HG03571 (cell line): Measurements from ENCODE around the gene SPRYD3.
"Not testable (repeated sequence)": the region's sequence is repeated elsewhere in the genome, so short reads cannot be mapped to it uniquely, and the experiment has no call there.

Experiments
- ATAC-seq: cut with Tn5 transposase; IDR thresholded peaks from one replicate; pipeline ENCODE4 v1.9.1; 2021; ENCODE audit not compliant: unreplicated experiment

Gene SPRYD3

GRCh38 chr12:53051881-53052412 is 27.2 kb downstream of the SPRYD3 start:
- ATAC-seq: no peak

DNA sequence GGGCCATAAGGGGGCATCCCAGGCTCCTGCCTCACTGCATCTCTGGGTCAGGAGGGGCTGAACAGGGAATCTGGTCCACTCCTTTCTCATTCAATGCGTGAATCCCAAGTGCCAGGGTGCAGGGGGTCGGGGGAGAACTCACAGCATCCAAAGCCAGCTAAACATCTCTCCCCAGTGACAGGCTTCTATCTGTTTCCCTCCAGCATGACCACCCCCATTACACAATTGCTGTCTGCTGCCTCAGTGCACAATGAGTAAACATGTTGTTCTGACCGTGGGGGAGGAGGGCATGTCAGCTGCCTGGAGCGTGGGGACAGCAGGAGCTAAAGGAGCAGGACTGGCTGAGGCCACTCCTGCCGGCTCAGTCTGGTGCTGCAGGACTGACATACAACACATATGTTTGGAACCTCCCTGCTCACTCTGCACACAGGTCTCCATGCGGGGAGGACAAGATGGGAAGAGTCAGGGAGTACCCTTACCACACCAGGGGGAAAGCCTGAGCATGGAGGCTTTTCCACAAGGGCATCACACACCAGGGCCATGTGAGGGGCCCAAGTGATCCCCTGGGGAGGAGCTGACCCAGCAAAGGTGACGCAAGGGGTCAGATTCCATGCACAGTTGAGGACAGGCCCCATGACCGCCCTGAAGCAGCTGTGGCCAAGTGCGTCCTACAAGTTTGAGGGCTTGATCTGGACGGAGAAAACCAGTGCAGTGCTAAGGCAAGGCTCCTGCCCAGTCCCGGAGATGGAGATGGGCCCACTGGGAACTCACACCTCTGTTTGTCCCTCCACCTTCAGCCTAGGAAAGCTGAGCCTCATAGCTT is 27.9 kb downstream of the SPRYD3 start:
- ATAC-seq: no peak

- no peak for ATAC-seq
Measured at GRCh38 chr12:53050426-53051057, 28.6 kb downstream of the SPRYD3 start.

- no peak for ATAC-seq
Measured at GRCh38 chr12:53049571-53050318, 29.4 kb downstream of the SPRYD3 start, which contains the start of gene TNS2. Gene TNS2, plus strand, starts transcription at chr12:53050065. Its CDS starts 121 bp downstream, at chr12:53050186.

DNA sequence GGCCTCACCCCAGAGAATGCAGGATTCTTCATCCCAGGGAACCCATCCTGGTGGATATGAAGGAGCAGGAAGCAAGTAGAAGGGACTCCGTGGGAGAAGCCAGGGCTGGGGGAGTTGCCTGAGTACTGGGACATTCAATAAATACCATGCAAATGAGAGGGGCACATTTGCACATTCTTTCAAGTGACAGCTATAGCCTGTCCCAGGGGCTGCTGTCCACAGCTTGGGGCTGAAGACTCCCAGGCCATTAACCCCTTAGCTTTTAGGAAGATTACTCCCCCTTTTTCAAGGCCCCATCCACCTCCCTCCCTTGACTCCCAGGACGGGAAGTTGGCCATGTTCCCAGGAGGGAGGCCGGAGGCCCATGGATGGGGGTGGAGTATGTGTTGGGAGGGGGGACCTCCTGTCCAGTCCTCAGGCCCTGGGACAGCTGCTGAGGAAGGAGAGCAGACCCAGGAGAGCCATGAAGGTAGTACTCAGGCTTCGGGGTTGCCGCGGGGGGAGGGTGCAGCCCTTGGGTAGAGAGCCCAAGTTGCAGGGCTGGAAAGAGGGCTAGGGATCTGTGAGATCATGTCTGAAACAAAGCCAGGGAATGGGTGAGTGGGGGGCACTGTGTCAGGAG is 30.3 kb downstream of the SPRYD3 start:
- ATAC-seq: no peak

DNA sequence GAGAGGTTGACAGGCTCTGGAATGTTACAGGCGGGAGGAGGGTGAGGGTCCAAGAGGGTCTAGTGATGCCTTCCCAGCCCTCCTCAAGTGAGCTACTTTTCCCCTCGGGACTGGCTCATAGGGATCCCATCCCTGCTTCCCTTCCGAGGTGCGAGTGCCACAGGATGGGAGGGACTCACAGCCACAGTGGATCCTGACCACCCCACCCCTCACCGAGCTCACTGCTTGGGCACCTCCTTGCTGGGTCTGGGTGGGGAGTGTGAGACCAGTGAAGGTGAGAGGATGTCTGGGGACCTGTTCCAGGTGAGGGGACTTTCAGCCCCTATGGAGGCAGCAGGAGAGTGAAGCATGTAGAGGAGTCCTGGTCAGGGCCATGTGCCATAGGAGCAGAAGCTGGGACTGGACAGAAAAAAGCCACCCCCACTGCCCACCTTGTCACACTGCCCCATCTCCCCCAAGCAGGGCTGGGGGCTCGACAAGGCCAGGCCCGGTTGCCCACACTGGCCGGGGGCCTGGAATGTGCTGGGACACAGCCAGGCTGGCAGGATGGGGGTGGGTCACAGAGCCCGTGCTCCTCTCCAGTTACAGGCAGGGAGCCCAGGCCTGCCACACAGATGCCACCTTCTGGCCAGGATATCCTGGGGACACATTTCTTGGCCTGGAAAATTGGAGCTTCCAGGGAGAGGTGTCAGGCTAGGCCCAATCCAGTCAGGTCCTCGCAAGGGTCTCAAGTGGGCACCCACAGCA is 31.0 kb downstream of the SPRYD3 start:
- ATAC-seq: no peak

- ATAC-seq: peak; percentile 71
Measured at GRCh38 chr12:53047221-53048032, 31.8 kb downstream of the SPRYD3 start.

DNA sequence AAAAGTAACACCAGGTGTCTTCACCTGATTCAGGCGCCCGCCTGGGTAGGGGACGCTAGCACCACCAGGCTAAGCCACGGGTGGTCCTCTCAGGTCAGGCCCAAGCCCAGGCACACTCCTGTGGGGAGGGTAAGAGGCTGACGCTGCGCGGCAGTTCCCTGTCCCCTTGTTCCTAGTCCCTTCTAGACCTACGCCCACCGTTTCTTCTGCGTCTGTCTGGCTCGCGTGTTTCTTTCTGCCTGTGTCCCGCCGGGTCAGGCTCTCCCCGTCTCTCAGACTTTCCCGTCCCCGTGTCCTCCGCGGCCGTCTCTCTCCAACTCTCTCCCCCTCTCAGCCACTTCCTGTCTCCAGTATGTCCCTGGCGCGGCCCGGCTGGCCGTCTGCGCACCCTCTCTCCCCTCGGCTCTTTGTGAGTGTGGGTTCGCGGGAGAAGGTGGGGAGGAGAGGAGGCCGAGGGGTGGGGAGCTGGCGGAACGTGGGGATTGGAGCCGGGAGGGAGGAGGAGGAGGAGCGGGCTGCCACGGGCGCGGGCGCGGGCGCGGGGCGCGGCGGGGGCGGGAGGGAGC is 32.5 kb downstream of the SPRYD3 start:
- ATAC-seq: peak; percentile 23

DNA sequence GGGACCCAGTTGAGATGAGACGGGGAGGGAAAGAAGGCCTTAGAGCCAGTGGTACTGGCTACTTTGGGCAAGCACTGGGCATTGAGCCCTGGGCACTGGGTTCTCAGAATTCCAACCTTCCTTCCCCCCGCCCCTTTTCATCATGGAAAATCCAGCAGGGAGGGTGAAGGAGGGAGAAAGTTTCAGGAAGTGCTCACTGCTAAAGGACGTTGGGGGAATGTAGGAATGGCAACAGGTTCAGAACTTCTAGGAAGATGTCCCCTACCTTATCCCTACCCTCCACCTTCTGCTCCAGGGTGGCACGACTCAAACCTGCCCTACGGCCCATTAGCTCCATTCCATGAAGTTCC is 33.5 kb downstream of the SPRYD3 start:
- no peak for ATAC-seq

GRCh38 chr12:53044896-53045695 is 34.1 kb downstream of the SPRYD3 start:
- ATAC-seq: no peak

DNA sequence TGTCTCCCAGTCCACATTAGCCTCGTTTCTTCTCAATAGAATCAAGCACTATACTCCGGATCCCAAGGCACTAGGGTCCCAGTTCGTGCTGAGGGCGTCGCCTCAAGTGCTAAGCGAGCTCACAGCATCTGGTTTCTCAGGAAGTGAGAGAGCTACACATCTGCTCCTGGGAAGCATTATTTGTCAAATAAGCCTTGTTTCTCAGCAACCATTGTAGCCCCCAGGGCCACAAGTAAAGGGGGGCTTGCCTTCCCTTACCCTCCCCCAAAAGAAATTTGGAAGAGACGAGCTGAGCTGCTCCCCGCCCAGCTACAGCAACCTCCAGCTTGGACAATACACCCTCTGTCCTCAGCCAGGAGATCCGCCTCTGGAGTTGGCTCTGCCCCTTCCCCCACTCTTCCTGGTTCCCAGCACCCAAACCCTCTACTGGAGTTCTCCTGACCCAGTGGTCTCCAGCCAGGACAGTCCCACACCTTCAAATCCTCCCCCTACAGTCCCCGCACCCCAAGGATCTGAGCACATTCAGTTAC is 35.1 kb downstream of the SPRYD3 start:
- no peak for ATAC-seq

- ATAC-seq: no peak
Measured at GRCh38 chr12:53042607-53043454, 36.4 kb downstream of the SPRYD3 start.

DNA sequence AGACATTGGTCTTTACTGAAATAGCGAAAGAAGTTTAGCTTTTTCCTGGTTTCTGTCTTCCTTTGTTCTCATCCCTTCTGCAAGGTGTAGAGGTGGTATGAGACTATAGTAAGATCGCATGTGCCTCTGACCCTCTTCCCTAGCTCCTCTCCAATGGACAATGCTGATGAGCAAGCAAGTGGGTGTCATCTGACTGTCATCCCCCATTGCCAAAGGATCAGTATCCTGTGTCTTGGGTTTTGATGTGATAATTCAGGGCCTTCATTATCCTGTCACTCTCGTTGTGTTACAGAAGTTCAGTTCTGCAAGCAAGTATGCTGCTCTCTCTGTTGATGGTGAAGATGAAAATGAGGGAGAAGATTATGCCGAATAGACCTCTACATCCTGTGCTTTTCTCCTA is 39.3 kb downstream of the SPRYD3 start:
- ATAC-seq: no peak

DNA sequence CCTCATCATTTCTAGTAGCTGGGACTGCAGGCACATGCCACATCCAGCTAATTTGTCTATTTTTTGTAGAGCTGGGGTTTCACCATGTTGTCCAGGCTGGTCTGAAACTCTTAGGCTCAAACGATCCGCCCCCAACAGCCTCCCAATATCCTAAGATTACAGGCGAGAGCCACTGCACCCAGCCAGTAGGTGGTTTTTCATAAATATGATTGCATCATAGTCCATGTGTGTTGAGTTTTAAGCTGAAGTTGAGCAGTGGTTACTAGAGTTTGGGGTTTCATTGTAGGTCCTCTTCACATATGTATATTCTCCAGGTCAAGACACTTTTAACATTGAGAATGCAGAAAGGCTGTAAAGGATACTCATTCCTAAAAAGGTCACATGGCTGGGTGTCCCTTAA is 42.4 kb downstream of the SPRYD3 start:
- ATAC-seq: no peak

DNA sequence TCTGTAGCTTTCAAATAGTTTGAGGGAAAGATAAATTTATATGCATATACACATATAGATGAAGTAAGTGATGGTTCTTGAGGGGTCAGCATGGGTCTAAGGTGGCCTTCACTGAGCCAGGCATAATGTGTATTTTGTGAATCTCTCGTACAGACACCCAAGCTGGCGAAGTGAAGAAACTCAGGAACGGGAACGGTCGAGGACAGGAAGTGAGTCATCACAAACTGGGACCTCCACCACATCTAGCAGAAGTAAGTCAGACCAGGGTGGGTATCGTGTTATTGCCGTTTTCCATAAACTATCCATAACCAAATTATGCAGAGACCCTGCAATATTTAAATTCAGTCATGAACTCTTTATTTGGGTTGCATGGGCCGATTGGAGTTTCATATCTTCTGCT is 44.7 kb downstream of the SPRYD3 start:
- ATAC-seq: no peak

DNA sequence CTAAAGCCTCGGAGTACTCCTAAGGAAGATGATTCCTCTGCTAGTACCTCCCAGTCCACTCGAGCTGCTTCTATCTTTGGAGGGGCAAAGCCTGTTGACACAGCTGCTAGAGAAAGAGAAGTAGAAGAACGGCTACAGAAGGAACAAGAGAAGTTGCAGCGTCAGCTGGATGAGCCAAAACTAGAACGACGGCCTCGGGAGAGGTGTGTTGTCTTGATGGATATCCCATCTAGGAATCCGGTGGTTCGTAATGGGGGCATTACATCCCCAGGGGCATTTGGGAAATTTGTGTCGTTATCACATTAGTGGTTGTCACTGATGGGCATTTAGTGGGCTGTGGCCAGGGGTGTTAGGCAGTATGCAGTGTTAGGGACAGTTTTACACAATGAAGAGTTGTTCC is 45.4 kb downstream of the SPRYD3 start:
- ATAC-seq: not testable (repeated sequence)

GRCh38 chr12:53031616-53032015 is 47.6 kb downstream of the SPRYD3 start:
- ATAC-seq: no peak
